ENCODE measurements around the gene CSF2RB. TPM values are rescaled to one million over a fixed set of nuclear protein-coding genes. Genes with fewer than 3 reads are reported as not detected.
"Not testable (repeated sequence)": the region's sequence is repeated elsewhere in the genome, so short reads cannot be mapped to it uniquely, and the experiment has no call there.

The CSF2RB gene
- polyA plus RNA-seq, 4 donors = 2.3 to 3.1 (median 2.8) TPM

DNA sequence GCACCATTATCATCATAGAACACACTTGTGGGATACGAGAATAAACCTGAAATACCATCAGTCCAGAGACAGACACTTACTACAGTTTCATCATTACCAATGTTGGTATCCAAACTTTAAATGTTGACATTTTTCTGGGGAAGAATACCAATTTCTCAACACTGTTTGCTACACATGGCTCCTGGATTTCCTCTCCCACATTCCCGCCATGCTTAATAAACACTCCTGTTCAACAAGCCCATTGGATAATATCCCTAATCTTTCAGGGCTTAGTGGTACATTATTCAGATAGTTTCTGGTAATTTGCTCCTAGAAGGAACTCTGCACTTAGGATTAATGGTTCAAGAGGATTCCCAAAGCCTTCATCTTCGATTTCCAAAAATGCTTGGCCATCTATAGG is 48.2 kb downstream of the CSF2RB start:
- no peak for DNase-seq (ENCODE audit: low read depth in 4 of 4, low spot score in 3 of 4)

DNA sequence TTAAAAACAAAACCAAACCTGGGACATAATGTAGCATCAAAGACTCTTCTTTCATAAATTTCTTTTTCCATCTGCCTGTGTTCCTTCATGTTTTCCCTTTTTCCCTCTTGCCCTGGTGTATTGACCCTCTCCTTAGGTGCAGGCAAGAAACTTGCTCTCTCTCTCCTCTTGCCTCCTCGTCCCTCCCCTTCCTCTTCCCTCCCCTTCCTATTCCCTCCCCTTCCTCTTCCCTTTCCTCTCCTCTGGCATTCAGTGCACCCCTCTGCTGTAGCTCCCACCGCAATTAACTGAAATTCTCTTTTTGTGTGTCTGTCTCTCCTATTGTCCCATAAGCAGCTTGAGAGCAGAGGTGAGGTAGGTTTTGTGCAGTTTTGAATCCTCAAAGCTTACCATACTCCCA is 49.9 kb downstream of the CSF2RB start:
- DNase-seq (ENCODE audit: low read depth in 4 of 4, low spot score in 3 of 4) = no peak

GRCh38 chr22:36964106-36964505 is 50.7 kb downstream of the CSF2RB start:
- no peak for DNase-seq (ENCODE audit: low read depth in 4 of 4, low spot score in 3 of 4)

GRCh38 chr22:36965696-36966095 is 52.3 kb downstream of the CSF2RB start:
- DNase-seq (ENCODE audit: low read depth in 4 of 4, low spot score in 3 of 4) = no peak

GRCh38 chr22:36966851-36967540 is 53.6 kb downstream of the CSF2RB start:
- no peak for DNase-seq (ENCODE audit: low read depth in 4 of 4, low spot score in 3 of 4)

DNA sequence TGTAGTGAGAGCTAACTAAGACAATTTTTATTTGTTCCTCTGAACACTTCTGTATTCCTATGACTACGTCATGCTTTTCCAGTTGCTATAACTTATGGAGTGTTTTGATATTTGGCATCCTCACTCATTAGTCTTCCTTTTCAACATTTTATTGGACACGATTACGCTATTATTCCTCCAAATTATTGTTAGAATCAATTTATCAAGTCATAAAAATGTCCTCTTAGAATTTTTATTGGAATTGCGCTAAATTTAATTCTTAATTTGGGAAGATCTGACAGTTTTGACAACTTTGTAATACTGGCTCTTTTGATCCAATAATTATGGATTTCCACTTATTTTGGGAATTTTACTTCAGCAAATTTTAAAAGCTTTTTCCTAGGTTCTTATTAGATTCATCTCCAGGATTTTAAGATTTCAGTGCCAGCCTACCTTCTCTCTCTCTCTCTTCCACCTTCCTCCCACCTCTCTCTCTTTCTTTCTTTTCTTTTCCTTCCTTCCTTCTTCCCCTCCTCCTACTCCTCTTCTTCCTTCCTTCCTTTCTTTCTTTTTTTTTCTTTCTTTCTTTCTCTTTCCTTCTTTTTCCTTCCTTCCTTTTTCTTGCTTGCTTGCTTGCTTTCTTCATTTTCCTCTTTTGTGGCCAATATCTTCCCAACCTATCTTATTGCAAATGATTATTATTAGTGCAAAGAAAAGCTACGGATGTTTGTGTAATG is 55.0 kb downstream of the CSF2RB start:
- DNase-seq (ENCODE audit: low read depth in 4 of 4, low spot score in 3 of 4) = no peak

- DNase-seq (ENCODE audit: low read depth in 4 of 4, low spot score in 3 of 4) = no peak
Observed at GRCh38 chr22:36971341-36972125, 58.1 kb downstream of the CSF2RB start.

GRCh38 chr22:36976606-36977005 is 63.2 kb downstream of the CSF2RB start:
- DNase-seq (ENCODE audit: low read depth in 4 of 4, low spot score in 3 of 4) = no peak

- DNase-seq (ENCODE audit: low read depth in 4 of 4, low spot score in 3 of 4) = no peak
Observed at GRCh38 chr22:36977401-36977861, 64.0 kb downstream of the CSF2RB start.

DNA sequence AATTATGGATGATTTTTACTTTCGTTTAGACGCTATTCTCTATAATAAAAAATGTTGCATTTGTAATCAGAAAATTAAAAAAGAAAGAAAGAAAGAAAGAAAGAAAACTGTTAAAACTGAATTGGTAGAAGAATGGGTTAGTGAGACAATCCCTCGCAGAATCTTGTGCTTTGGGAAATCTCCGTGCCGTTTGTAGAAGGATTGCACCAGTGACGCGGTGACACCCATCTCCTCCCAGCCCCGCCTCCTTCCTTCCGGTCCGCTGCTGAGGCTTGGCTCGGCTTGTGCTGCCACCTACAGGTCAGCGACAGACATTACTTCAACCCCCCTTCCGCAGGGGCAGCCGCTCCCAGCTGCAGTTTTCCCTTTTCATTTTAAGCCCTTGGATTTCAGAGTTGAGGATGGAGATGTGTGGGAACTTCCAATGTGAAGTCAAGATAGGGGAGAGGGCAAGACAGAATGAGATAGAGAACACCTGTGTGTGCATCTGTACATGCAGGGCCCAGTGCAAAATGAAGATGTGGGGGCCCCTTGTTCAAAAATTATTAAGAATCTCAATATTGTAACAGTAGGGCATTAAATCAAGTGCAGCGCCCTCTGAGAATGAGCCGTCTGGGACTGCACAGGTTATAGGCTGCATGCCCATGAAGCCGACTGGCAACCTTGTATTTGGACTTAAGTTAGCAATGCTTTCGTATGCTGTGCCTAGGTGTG is 64.7 kb downstream of the CSF2RB start:
- peak; percentile 67 to 75 (median 69) for DNase-seq (ENCODE audit: low read depth in 4 of 4, low spot score in 3 of 4)

GRCh38 chr22:36979016-36979910 is 65.8 kb downstream of the CSF2RB start:
- no peak for DNase-seq (ENCODE audit: low read depth in 4 of 4, low spot score in 3 of 4)

DNA sequence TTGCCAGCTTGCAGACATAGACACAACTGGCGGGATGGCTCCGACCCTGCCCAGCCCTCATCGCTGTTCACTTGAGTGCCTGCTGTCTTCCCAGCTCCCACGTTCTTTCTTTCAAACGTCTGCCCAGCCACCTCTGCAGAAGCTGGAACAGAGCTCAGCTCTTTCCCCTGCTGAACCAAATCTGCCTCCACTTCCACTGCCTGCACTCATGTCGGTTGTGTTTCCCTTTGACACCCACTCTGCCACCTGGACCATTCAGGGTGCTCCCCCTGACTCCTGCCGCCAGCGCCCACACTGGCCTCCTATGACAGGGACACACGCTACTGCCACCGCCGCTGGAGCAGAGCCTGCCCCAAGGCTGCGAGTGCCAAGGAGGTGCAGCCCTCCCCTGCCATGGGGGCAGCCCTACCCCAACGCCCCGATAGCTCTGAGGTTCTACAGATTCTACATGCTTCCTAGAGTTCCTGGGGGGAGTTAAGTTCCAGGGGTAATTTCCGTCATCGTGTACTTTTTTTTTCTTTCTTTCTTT is 67.9 kb downstream of the CSF2RB start:
- no peak for DNase-seq (ENCODE audit: low read depth in 4 of 4, low spot score in 3 of 4)

DNA sequence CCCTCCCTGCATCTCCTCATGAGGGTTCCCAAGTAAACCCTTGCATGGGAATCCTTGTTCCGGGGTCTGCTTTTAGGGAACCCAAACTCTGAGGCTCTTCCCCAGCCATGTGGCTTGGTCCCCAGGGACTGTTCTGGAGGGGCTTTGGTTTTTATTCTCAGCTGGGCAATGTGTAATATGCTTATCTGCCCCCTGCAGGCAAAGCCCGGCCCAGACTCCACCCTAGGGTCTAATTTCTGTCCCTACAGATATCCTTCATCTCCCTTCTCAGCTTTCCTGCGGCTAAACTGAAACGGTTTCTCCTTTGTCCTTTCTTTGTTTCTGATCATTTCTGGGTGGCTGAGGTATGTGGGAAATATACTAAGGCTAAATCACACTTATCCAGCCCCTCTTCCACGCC is 68.7 kb downstream of the CSF2RB start:
- DNase-seq (ENCODE audit: low read depth in 4 of 4, low spot score in 3 of 4) = no peak

GRCh38 chr22:36985211-36985889 is 71.9 kb downstream of the CSF2RB start:
- DNase-seq (ENCODE audit: low read depth in 4 of 4, low spot score in 3 of 4) = no peak

- DNase-seq (ENCODE audit: low read depth in 4 of 4, low spot score in 3 of 4) = no peak
Observed at GRCh38 chr22:36986242-36986821, 72.9 kb downstream of the CSF2RB start.

DNA sequence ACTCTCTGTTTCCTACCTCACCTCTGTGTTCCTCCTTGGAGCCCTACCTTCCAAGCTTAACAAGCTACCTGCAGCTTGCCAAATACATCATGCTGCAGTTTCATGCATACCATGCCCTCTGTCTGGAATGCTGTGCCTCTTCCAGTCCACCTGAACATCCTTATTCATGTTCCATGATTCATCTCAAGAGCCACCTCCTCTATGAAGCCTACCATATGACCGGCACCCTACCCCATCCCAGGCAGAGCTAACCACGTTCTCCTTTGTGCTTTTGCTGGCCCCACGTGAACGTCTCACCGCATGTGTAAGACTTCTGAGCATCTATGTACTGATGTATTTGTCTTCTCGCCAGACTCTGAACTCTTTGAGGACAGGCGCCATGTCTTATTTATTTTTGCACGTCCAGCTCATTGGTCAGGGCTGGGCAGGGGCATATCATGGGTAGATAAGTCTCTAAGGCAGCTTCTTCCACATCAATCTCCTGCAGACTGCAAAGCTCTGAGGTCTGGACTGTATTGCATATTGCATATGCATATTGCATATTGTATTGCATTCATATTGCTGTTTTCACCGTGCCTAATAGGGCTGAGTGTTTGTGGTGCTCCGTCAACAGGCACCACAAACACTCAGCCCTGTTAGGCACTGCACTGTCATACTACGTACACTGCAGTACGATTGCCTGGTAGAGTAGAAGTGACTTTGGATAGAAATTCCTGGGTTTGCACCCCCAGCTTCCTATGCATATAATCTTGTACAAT is 74.8 kb downstream of the CSF2RB start:
- DNase-seq (ENCODE audit: low read depth in 4 of 4, low spot score in 3 of 4) = no peak

GRCh38 chr22:36989012-36989411 is 75.6 kb downstream of the CSF2RB start:
- DNase-seq (ENCODE audit: low read depth in 4 of 4, low spot score in 3 of 4) = not testable (repeated sequence)
